ENCODE measurements around the gene METTL21C. TPM values are rescaled to one million over a fixed set of nuclear protein-coding genes. Genes with fewer than 3 reads are reported as not detected.

The METTL21C gene
- polyA plus RNA-seq, 1 donor (not counting 4 experiments of a cell fraction or from before 2014, with no cell fraction given), result not detected

- H3K4me1 ChIP-seq (ENCODE audit: control insufficient read depth, extremely low read depth, insufficient read depth, low read length), result peaks cover 38% of the 10 kb centered on the region
- no peak overlapping the region for H3K4me3 ChIP-seq (ENCODE audit: control insufficient read depth in 2 of 3, extremely low read depth in 1 of 3, insufficient read depth in 2 of 3, low read depth in 1 of 3, low read length in 3 of 3)
- DNase-seq (ENCODE audit: low read depth, low spot score) (no peak), FAIRE-seq (no peak)
- no peaks in the 10 kb centered on the region for H3K27me3 ChIP-seq (ENCODE audit: control insufficient read depth, extremely low read depth, insufficient read depth, low read length)
- TF ChIP-seq EZH2 (IDR thresholded peaks at IDR 0.05; ENCODE audit: low read length) (no peak), CTCF (optimal IDR thresholded peaks at IDR 0.05 in 1 of 3, IDR thresholded peaks at IDR 0.05 in 1 of 3, conservative IDR thresholded peaks at IDR 0.05 in 1 of 3; ENCODE audit: extremely low read depth in 1 of 3, insufficient read depth in 2 of 3, low read length in 3 of 3) (no peak)
- H3K9me3 ChIP-seq (ENCODE audit: control insufficient read depth, low read depth, low read length), result no peaks in the 10 kb centered on the region
- H2AFZ ChIP-seq (ENCODE audit: control insufficient read depth, low read length), result no peak overlapping the region
- H3K4me2 ChIP-seq (ENCODE audit: control insufficient read depth, extremely low read depth, insufficient read depth, low read depth, low read length), result no peak overlapping the region
- dilution Hi-C loops (cut with MboI; ENCODE audit: extremely low pct_ligation_motif_present, low sequenced_read_pairs), result no loop called here
- H3K79me2 ChIP-seq (ENCODE audit: control insufficient read depth, insufficient read depth, low read length), result no peaks in the 10 kb centered on the region
- H3K9me1 ChIP-seq (ENCODE audit: control insufficient read depth, extremely low read depth, insufficient read depth, low read length), result no peaks in the 10 kb centered on the region
- no peaks in the 10 kb centered on the region for H4K20me1 ChIP-seq (ENCODE audit: control insufficient read depth, extremely low read depth, insufficient read depth, low read length)
- H3K27ac ChIP-seq (ENCODE audit: control insufficient read depth, insufficient read depth, low read length), result peak overlapping the region; percentile 60
- H3K36me3 ChIP-seq (ENCODE audit: control insufficient read depth in 2 of 2, extremely low read depth in 1 of 2, insufficient read depth in 2 of 2, low read length in 2 of 2), result no peaks in the 10 kb centered on the region
- peak overlapping the region; percentile 12 for H3K9ac ChIP-seq (ENCODE audit: control insufficient read depth, extremely low read depth, insufficient read depth, low read length)
Observed at GRCh38 chr13:102708211-102708610, 13.4 kb upstream of the METTL21C start.

DNA sequence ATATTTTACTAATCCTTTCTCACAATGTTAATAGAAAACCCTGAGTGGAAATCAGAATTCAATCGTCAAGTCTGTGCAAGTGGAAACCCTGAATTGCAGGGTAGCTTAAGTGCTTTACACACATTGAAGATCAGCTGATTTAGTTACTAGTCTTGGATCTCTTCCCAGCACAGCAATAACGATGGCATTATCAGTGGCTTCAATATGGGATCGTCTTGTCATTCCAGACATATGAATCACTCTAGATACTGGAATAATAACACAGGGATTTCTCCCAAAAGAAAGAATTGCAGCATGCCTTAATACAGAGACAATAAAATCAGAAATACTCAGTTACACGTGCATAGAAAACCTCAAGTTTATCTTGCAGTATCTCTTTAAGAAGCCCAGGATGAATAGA is 12.6 kb upstream of the METTL21C start:
- no peaks in the 10 kb centered on the region for H4K20me1 ChIP-seq (ENCODE audit: control insufficient read depth, extremely low read depth, insufficient read depth, low read length)
- no peaks in the 10 kb centered on the region for H3K36me3 ChIP-seq (ENCODE audit: control insufficient read depth in 2 of 2, extremely low read depth in 1 of 2, insufficient read depth in 2 of 2, low read length in 2 of 2)
- peaks cover 38% of the 10 kb centered on the region for H3K4me1 ChIP-seq (ENCODE audit: control insufficient read depth, extremely low read depth, insufficient read depth, low read length)
- DNase-seq (ENCODE audit: low read depth, low spot score), result peak; percentile 90
- dilution Hi-C loops (cut with MboI; ENCODE audit: extremely low pct_ligation_motif_present, low sequenced_read_pairs), result no loop called here
- no peaks in the 10 kb centered on the region for H3K79me2 ChIP-seq (ENCODE audit: control insufficient read depth, insufficient read depth, low read length)
- H3K9me1 ChIP-seq (ENCODE audit: control insufficient read depth, extremely low read depth, insufficient read depth, low read length), result no peaks in the 10 kb centered on the region
- peak overlapping the region; percentile 39 for H3K9ac ChIP-seq (ENCODE audit: control insufficient read depth, extremely low read depth, insufficient read depth, low read length)
- peak overlapping the region; percentile 67 for H3K4me2 ChIP-seq (ENCODE audit: control insufficient read depth, extremely low read depth, insufficient read depth, low read depth, low read length)
- TF ChIP-seq CTCF (optimal IDR thresholded peaks at IDR 0.05 in 1 of 3, IDR thresholded peaks at IDR 0.05 in 1 of 3, conservative IDR thresholded peaks at IDR 0.05 in 1 of 3; ENCODE audit: extremely low read depth in 1 of 3, insufficient read depth in 2 of 3, low read length in 3 of 3) (no peak), EZH2 (IDR thresholded peaks at IDR 0.05; ENCODE audit: low read length) (no peak)
- peak; percentile 98 for FAIRE-seq
- H3K9me3 ChIP-seq (ENCODE audit: control insufficient read depth, low read depth, low read length), result no peaks in the 10 kb centered on the region
- no peak overlapping the region for H2AFZ ChIP-seq (ENCODE audit: control insufficient read depth, low read length)
- H3K27ac ChIP-seq (ENCODE audit: control insufficient read depth, insufficient read depth, low read length), result peak overlapping the region; percentile 60
- no peaks in the 10 kb centered on the region for H3K27me3 ChIP-seq (ENCODE audit: control insufficient read depth, extremely low read depth, insufficient read depth, low read length)
- H3K4me3 ChIP-seq (ENCODE audit: control insufficient read depth in 2 of 3, extremely low read depth in 1 of 3, insufficient read depth in 2 of 3, low read depth in 1 of 3, low read length in 3 of 3), result peak overlapping the region in 1 of 3 experiments; percentile 33

Measured in keratinocyte (primary cell).